WERI-Rb-1 (cell line): ENCODE results near the gene NPAS2.
A peak's percentile ranks its signal among the peaks of the same experiment; 100 is the strongest.

Experiments used
- DNase-seq: peaks from one replicate; pipeline ENCODE4 v3.0.0-alpha.2; 2020
- H3K27ac ChIP-seq: fragments of 250-450 bp; sonication (Bioruptor Pico); 2 replicates; pipeline ENCODE4 v1.5.1; 2020; ENCODE audit warnings: mild to moderate bottlenecking, moderate library complexity
- H3K27me3 ChIP-seq: fragments of 250-450 bp; sonication (Bioruptor Pico); 2 replicates; pipeline ENCODE4 v1.5.1; 2021; ENCODE audit warnings: mild to moderate bottlenecking, low read depth, moderate library complexity; ENCODE audit not compliant: insufficient read depth, severe bottlenecking
- H3K36me3 ChIP-seq: fragments of 250-450 bp; sonication (Bioruptor Pico); 2 replicates; pipeline ENCODE4 v1.5.1; 2020; ENCODE audit warnings: mild to moderate bottlenecking, moderate library complexity
- H3K4me3 ChIP-seq: 2 replicates; pipeline ENCODE4 v1.5.1; 2011; ENCODE audit warnings: low read depth, mild to moderate bottlenecking, control low read depth, low read length
- H3K9me3 ChIP-seq: fragments of 250-450 bp; sonication (Bioruptor Pico); 2 replicates; pipeline ENCODE4 v1.5.1; 2021; ENCODE audit warnings: mild to moderate bottlenecking, moderate library complexity; ENCODE audit not compliant: severe bottlenecking
- CTCF ChIP-seq: IDR thresholded peaks from 2 replicates; pipeline ENCODE4 v1.5.1; 2011; ENCODE audit warnings: low read depth, mild to moderate bottlenecking, control low read depth, inconsistent platforms, low read length

Gene NPAS2

GRCh38 chr2:101038455-101039255, 218.7 kb downstream of the NPAS2 start:
- DNase-seq, result peak; percentile 53
- peaks cover 67% of the 10 kb centered on the region for H3K36me3 ChIP-seq
- H3K9me3 ChIP-seq, result no peaks in the 10 kb centered on the region
- peak; percentile 88 for TF ChIP-seq CTCF
- no peaks in the 10 kb centered on the region for H3K27me3 ChIP-seq
- no peak overlapping the region for H3K4me3 ChIP-seq
- peak overlapping the region; percentile 47 for H3K27ac ChIP-seq

- Histone ChIP-seq H3K4me3 (no peak overlapping the region), H3K27me3 (no peaks in the 10 kb centered on the region), H3K36me3 (peaks cover 56% of the 10 kb centered on the region), H3K27ac (no peak overlapping the region), H3K9me3 (no peaks in the 10 kb centered on the region)
- TF ChIP-seq CTCF, result no peak
- no peak for DNase-seq
Measured at GRCh38 chr2:101040072-101040471, 220.1 kb downstream of the NPAS2 start.

- TF ChIP-seq CTCF, result no peak
- no peak overlapping the region for H3K4me3 ChIP-seq
Measured at GRCh38 chr2:101040761-101041160, 220.8 kb downstream of the NPAS2 start.

GRCh38 chr2:101041413-101041812, 221.5 kb downstream of the NPAS2 start:
- H3K9me3 ChIP-seq, result no peaks in the 10 kb centered on the region
- H3K27me3 ChIP-seq, result no peaks in the 10 kb centered on the region
- no peak overlapping the region for H3K4me3 ChIP-seq
- H3K36me3 ChIP-seq, result peaks cover 52% of the 10 kb centered on the region
- H3K27ac ChIP-seq, result no peak overlapping the region
- TF ChIP-seq CTCF, result no peak
- no peak for DNase-seq

More at GRCh38 chr2:101040761-101041160, 220.8 kb downstream of the NPAS2 start:
- no peak for DNase-seq
- H3K36me3 ChIP-seq, result peaks cover 55% of the 10 kb centered on the region
- H3K27ac ChIP-seq, result no peak overlapping the region
- no peaks in the 10 kb centered on the region for H3K27me3 ChIP-seq
- no peaks in the 10 kb centered on the region for H3K9me3 ChIP-seq

- H3K36me3 ChIP-seq, result peaks cover 43% of the 10 kb centered on the region
- no peak for DNase-seq
- TF ChIP-seq CTCF, result no peak
- no peak overlapping the region for H3K4me3 ChIP-seq
- H3K27me3 ChIP-seq, result no peaks in the 10 kb centered on the region
- no peaks in the 10 kb centered on the region for H3K9me3 ChIP-seq
- H3K27ac ChIP-seq, result no peak overlapping the region
Measured at GRCh38 chr2:101045330-101045729, 225.4 kb downstream of the NPAS2 start.
